Fibroblast of pulmonary artery (primary cell): ENCODE data around the gene NR4A3.

ENCODE experiments used
- DNase-seq: peaks from one replicate; pipeline ENCODE4 v3.0.0-alpha.2; 2010; ENCODE audit warnings: low read depth
- H3K4me3 ChIP-seq: replicated peaks from 2 replicates; pipeline ENCODE4 v1.5.1; 2011; ENCODE audit warnings: low read depth, mild to moderate bottlenecking, control low read depth, low read length, moderate library complexity
- TF ChIP-seq, protein P1 (sequence below): IDR thresholded peaks from 2 replicates; pipeline ENCODE4 v1.5.1; 2011; ENCODE audit warnings: mild to moderate bottlenecking, control low read depth, low read length, inconsistent platforms; ENCODE audit errors: missing control alignments

The NR4A3 gene

DNA sequence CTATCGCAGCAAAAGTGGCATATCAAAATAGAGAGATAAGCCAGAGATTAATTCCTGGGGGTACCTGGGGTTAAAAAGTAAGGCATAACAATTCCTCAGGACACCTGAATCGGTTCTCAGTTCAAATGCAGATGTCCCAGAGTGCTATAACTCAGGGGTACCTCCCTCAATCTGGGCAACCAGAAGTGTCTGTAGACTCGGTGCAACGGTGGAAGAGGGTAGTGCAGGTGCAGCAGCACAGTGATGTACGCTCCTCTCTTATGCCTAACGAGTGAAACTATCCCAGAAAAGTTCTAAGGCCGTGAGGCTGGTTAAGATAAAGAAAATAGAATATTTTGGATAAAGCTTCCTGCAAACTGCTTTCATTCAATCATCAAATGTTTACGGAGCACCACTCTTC is 7.9 kb upstream of the NR4A3 start:
- DNase-seq = no peak
- no peak overlapping the region for H3K4me3 ChIP-seq
- TF ChIP-seq, protein P1, sequence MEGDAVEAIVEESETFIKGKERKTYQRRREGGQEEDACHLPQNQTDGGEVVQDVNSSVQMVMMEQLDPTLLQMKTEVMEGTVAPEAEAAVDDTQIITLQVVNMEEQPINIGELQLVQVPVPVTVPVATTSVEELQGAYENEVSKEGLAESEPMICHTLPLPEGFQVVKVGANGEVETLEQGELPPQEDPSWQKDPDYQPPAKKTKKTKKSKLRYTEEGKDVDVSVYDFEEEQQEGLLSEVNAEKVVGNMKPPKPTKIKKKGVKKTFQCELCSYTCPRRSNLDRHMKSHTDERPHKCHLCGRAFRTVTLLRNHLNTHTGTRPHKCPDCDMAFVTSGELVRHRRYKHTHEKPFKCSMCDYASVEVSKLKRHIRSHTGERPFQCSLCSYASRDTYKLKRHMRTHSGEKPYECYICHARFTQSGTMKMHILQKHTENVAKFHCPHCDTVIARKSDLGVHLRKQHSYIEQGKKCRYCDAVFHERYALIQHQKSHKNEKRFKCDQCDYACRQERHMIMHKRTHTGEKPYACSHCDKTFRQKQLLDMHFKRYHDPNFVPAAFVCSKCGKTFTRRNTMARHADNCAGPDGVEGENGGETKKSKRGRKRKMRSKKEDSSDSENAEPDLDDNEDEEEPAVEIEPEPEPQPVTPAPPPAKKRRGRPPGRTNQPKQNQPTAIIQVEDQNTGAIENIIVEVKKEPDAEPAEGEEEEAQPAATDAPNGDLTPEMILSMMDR = no peak

- no peak for DNase-seq
- TF ChIP-seq, protein P1 = no peak
- no peak overlapping the region for H3K4me3 ChIP-seq
Measured at GRCh38 chr9:99814359-99814758, 7.3 kb upstream of the NR4A3 start.

DNA sequence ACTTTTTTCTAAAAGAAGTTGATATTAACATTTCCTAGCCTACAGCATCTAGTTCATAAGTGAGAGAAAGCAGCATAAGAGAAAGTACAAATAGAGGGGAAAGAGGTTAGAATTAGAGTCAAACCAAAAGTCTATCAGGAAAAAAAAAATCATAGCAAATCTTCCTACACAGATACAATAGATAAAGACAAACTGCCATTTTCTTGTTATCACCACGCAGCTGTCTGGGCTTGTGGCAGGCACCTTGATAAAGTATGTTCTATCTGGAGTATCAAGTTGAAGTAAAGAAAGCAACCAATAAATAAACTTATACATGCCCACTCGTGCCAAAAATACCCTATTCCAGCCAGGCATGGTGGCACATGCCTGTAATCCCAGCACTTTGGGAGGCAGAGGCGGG is 5.3 kb upstream of the NR4A3 start:
- TF ChIP-seq, protein P1 = no peak
- DNase-seq = no peak
- no peak overlapping the region for H3K4me3 ChIP-seq

DNA sequence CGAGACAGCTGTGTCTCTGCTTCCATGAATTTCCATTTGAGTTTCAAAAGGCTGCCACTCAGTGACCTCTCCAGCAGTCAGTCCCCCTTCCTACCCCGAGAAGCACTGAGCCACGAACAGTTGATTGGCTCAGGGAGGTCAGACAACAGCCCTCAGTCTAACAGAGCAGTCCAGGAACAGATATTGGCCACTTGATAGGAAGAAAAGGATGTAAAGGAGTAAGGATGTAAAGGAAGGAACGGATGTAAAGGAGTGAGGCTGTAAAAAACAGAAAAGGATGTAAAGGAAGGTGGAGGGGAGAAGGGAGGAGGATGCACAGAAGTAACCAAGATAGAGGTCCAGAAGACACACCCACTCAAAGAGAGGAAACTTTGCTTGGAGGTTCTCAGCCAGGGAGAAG is 3.2 kb upstream of the NR4A3 start:
- TF ChIP-seq, protein P1 = no peak
- peak overlapping the region; percentile 78 for H3K4me3 ChIP-seq
- DNase-seq = no peak

GRCh38 chr9:99819123-99819855 is 2.4 kb upstream of the NR4A3 start:
- DNase-seq = peak; percentile 92
- H3K4me3 ChIP-seq = peak overlapping the region; percentile 78
- TF ChIP-seq, protein P1 = no peak

DNA sequence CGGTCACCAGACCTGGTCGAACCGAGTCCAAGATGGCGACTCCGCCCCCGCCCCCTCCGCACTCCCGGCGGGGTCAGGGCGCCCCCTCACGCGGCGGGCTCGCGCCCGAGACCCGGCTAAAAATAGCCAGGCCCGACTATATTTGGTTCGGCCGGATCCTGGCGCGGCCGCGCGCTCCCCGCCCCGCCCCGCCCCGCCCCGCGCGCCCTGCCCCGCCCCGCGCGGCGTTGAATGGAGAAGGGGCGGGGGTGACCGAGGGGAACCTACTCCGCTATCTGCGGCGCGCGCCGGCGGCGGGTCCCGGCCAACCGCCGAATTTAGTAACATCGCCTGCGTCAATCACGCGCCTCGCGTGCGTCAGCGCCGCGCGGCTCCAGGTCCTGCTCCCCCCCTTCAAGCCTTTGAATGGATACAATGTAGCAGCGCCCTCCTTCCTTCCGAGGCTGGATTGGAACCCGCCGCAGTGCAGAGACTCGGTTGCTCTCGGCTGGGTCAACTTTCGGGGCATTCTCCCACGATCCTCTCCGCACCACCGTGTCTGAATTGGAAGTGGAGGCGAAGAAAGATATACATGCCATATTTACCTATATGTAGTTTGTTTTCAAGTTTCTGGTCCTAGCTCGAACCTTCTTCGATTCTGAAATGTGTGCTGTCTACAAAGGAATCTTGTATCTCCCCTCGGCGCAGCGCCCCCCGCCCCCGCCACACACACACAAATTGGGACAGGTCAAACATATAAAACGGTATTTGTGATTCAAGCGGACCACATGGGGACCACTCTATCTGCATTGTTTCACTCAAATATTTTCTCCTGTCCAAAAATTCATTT is 1.6 kb upstream of the NR4A3 start:
- DNase-seq = peak; percentile 96
- TF ChIP-seq, protein P1 = no peak
- H3K4me3 ChIP-seq = peak overlapping the region; percentile 78
